PC-3 (cell line): ENCODE results near the gene IGSF9B. TPM values are rescaled to one million over a fixed set of nuclear protein-coding genes. Genes with fewer than 3 reads are reported as not detected.

ENCODE experiments used
- ATAC-seq: fragments of 200-7000 bp; cut with Tn5 transposase; 2 replicates; pipeline ENCODE4 v1.9.1; 2020; ENCODE audit warnings: mild to moderate bottlenecking, moderate library complexity
- BruUV-seq: library from RNA; stranded (reverse); fragments of 400-500 nt; replicated peaks from 2 replicates; lab custom pipeline; 2021; lab: Mats Ljungman, UMichigan
- CTCF ChIA-PET: fragments of 300-600 bp; sonication (Branson Sonifier 250); formaldehyde crosslinking; loops from one replicate; lab custom pipeline; 2022; ENCODE audit warnings: antibody characterized with exemption; lab: Charles Lee
- POLR2A ChIA-PET: fragments of 300-600 bp; sonication (Branson Sonifier 250); formaldehyde crosslinking; loops from one replicate; lab custom pipeline; 2022; ENCODE audit warnings: antibody characterized with exemption; ENCODE audit not compliant: unreplicated experiment; lab: Charles Lee
- DNase-seq: peaks from one replicate; pipeline ENCODE4 v3.0.0-alpha.2; 2015
- H2AFZ ChIP-seq: fragments of 300-600 bp; sonication (generic); 2 replicates; pipeline ENCODE4 v1.6.0; 2016; ENCODE audit warnings: antibody characterized with exemption, low read length
- H3F3A ChIP-seq: fragments of 300-600 bp; sonication (generic); one replicate; pipeline ENCODE4 v1.6.0; 2017; ENCODE audit warnings: antibody characterized with exemption, low read length, control low read depth, mild to moderate bottlenecking; ENCODE audit not compliant: unreplicated experiment
- H3K27ac ChIP-seq: fragments of 300-600 bp; sonication (generic); 2 replicates; pipeline ENCODE4 v1.5.1; 2016; ENCODE audit warnings: mild to moderate bottlenecking, low read length
- H3K27me3 ChIP-seq: fragments of 300-600 bp; sonication (generic); 2 replicates; pipeline ENCODE4 v1.6.1; 2016; ENCODE audit warnings: low read length, mixed read lengths
- H3K36me3 ChIP-seq: fragments of 300-600 bp; sonication (generic); 2 replicates; pipeline ENCODE4 v1.6.1; 2016; ENCODE audit warnings: low read depth, mixed run types, low read length, mixed read lengths
- H3K4me1 ChIP-seq: fragments of 300-600 bp; sonication (generic); 2 replicates; pipeline ENCODE4 v1.5.1; 2016; ENCODE audit warnings: low read length; ENCODE audit not compliant: insufficient read depth
- H3K4me2 ChIP-seq: fragments of 300-600 bp; sonication (generic); 2 replicates; pipeline ENCODE4 v1.6.0; 2016; ENCODE audit warnings: low read length
- H3K4me3 ChIP-seq: fragments of 300-600 bp; sonication (generic); 2 replicates; pipeline ENCODE4 v1.5.1; 2016; ENCODE audit warnings: mild to moderate bottlenecking, low read length, mixed read lengths
- H3K79me2 ChIP-seq: fragments of 300-600 bp; sonication (generic); 2 replicates; pipeline ENCODE4 v1.6.1; 2017; ENCODE audit warnings: low read length, mixed read lengths
- H3K9ac ChIP-seq: fragments of 300-600 bp; sonication (generic); 2 replicates; pipeline ENCODE4 v1.6.0; 2016; ENCODE audit warnings: mild to moderate bottlenecking, low read length
- H3K9me2 ChIP-seq: fragments of 300-600 bp; sonication (generic); replicated peaks from 2 replicates; pipeline ENCODE4 v1.6.1; 2016; ENCODE audit warnings: mixed run types, low read length, mixed read lengths
- H3K9me3 ChIP-seq: fragments of 300-600 bp; sonication (generic); 2 replicates; pipeline ENCODE4 v1.6.1; 2016; ENCODE audit warnings: low read length, mixed read lengths
- H4K20me1 ChIP-seq: fragments of 300-600 bp; sonication (generic); 2 replicates; pipeline ENCODE4 v1.6.1; 2016; ENCODE audit warnings: low read length, mixed read lengths
- CTCF ChIP-seq: fragments of 300-600 bp; sonication (generic); conservative IDR thresholded peaks from 2 replicates; pipeline ENCODE4 v1.5.1; 2017; ENCODE audit warnings: antibody characterized with exemption, low read depth, mild to moderate bottlenecking, low read length
- EZH2 ChIP-seq: fragments of 300-600 bp; sonication (generic); IDR thresholded peaks from one replicate; pipeline ENCODE4 v1.6.1; 2017; ENCODE audit warnings: antibody characterized with exemption, mild to moderate bottlenecking, low read length; ENCODE audit not compliant: unreplicated experiment
- EZH2phosphoT487 ChIP-seq: fragments of 300-600 bp; sonication (generic); IDR thresholded peaks from 2 replicates; pipeline ENCODE4 v1.6.1; 2018; ENCODE audit warnings: mild to moderate bottlenecking, antibody characterized with exemption, low read length, borderline replicate concordance
- intact Hi-C: fragments of 100-400 bp; cut with micrococcal nuclease; formaldehyde crosslinking; loops from 2 replicates; pipeline ENCODE4 v1.9.0; 2023
- total RNA-seq: library from RNA; depleted of rRNA; stranded (reverse); fragments of >200 nt; gene quantifications from 2 replicates; pipeline ENCODE4 v1.2.3, GENCODE V29; 2014

The IGSF9B gene
- total RNA-seq, 1 experiment from 2014 or later: 0.58 TPM

DNA sequence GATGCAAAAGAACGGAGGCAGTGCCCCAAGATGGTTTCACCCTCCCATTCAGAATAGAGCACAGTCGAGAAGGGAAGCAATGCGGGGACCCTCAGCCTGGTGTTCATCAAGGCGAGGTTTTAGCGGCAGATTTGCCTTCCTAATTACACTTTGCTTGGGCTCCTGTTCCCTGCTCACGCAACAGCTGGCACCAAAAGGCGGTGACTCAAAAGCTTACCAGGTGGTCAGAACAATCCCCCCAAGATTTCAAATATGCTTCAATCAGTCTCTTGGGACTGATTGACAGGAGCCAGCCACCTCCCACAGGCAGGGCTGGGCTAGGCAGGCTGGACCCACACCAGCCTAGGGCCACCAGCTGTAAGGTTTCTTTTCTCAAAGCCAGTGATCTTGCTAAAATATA lies 14.2 kb downstream of the IGSF9B start:
- Histone ChIP-seq H4K20me1 (no peaks in the 10 kb centered on the region), H3K4me3 (no peak overlapping the region), H3K4me2 (no peak overlapping the region), H3K36me3 (no peaks in the 10 kb centered on the region), H3K4me1 (no peaks in the 10 kb centered on the region), H3K9me3 (0 out of 2 replicates have a peak, but pooled peaks cover 6% of the 10 kb centered on the region), H3K9me2 (no peaks in the 10 kb centered on the region), H3K27ac (no peak overlapping the region), H2AFZ (no peak overlapping the region), H3K9ac (no peak overlapping the region), H3F3A (no peaks in the 10 kb centered on the region), H3K27me3 (no peaks in the 10 kb centered on the region), H3K79me2 (no peaks in the 10 kb centered on the region)
- no peak for ATAC-seq
- no peak for DNase-seq
- POLR2A ChIA-PET: no interaction called here
- CTCF ChIA-PET: no interaction called here
- intact Hi-C loops: no loop called here
- BruUV-seq: no TSS peak
- TF ChIP-seq EZH2: no peak
- TF ChIP-seq CTCF: no peak
- TF ChIP-seq EZH2phosphoT487: no peak

DNA sequence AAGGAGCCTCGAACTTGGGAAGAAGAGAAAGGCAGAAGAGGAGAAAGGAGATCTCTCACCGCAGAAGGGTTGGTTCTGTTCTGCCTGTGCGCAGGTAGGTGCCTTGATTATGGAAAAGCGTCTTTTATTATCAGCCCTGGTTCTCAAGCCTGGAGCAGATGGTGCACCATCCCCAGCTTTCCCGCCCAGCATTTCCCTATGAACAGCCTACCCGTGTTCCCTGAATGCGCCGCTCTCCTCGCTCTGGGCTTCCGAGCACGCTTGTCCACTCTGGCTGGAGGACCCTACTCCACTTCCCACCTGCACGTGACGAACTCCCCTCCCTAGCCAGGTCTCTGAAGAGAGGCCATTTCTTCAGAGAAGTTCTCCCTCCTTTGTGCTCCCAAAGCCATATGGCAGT lies 15.2 kb downstream of the IGSF9B start:
- Histone ChIP-seq H4K20me1 (no peaks in the 10 kb centered on the region), H3K9me2 (no peaks in the 10 kb centered on the region), H3K4me2 (no peak overlapping the region), H3K4me1 (no peaks in the 10 kb centered on the region), H3K79me2 (no peaks in the 10 kb centered on the region), H3K36me3 (no peaks in the 10 kb centered on the region), H3K27ac (no peak overlapping the region), H3K9ac (no peak overlapping the region), H3K27me3 (no peaks in the 10 kb centered on the region), H3F3A (no peaks in the 10 kb centered on the region), H3K9me3 (0 out of 2 replicates have a peak, but pooled peaks cover 6% of the 10 kb centered on the region), H3K4me3 (no peak overlapping the region), H2AFZ (no peak overlapping the region)
- intact Hi-C loops: no loop called here
- DNase-seq (no peak), ATAC-seq (no peak)
- BruUV-seq: no TSS peak
- ChIA-PET CTCF (no interaction called here), POLR2A (no interaction called here)
- TF ChIP-seq CTCF: no peak
- no peak for TF ChIP-seq EZH2phosphoT487
- no peak for TF ChIP-seq EZH2

DNA sequence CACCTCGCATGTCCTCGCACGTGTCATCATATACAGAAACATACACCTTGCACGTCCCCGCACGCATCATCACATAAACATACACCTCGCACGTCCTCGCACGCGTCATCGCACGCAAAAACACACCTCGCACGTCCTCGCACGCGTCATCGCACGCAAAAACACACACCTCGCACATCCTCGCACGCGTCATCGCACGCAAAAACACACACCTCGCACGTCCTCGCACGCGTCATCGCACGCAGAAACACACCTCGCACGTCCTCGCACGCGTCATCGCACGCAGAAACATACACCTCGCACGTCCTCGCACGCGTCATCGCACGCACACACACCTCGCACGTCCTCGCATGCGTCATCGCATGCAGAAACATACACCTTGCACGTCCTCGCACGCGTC lies 16.7 kb downstream of the IGSF9B start:
- Histone ChIP-seq H3K27me3 (no peaks in the 10 kb centered on the region), H3K36me3 (no peaks in the 10 kb centered on the region), H3K4me1 (no peaks in the 10 kb centered on the region), H3K27ac (no peak overlapping the region), H3K9ac (no peak overlapping the region), H3K9me2 (no peaks in the 10 kb centered on the region), H3K79me2 (no peaks in the 10 kb centered on the region), H3F3A (no peaks in the 10 kb centered on the region), H3K4me3 (no peak overlapping the region), H4K20me1 (no peaks in the 10 kb centered on the region), H3K4me2 (no peak overlapping the region), H3K9me3 (0 out of 2 replicates have a peak, but pooled peaks cover 6% of the 10 kb centered on the region), H2AFZ (no peak overlapping the region)
- ChIA-PET POLR2A (no interaction called here), CTCF (no interaction called here)
- DNase-seq: no peak
- no peak for ATAC-seq
- intact Hi-C loops: no loop called here
- BruUV-seq: no TSS peak
- no peak for TF ChIP-seq CTCF
- no peak for TF ChIP-seq EZH2
- TF ChIP-seq EZH2phosphoT487: no peak
